ENCODE data around the gene UGT2A1. TPM values are rescaled to one million over a fixed set of nuclear protein-coding genes. Genes with fewer than 3 reads are reported as not detected.

The UGT2A1 gene
- polyA plus RNA-seq, 1 donor (not counting 4 experiments of a cell fraction or from before 2014, with no cell fraction given) = not detected

- Histone ChIP-seq H3K9ac (ENCODE audit: control insufficient read depth, extremely low read depth, insufficient read depth, low read length) (no peak overlapping the region), H3K9me1 (ENCODE audit: control insufficient read depth, extremely low read depth, insufficient read depth, low read length) (no peaks in the 10 kb centered on the region), H3K4me3 (ENCODE audit: control insufficient read depth in 2 of 3, extremely low read depth in 1 of 3, insufficient read depth in 2 of 3, low read depth in 1 of 3, low read length in 3 of 3) (no peak overlapping the region), H3K79me2 (ENCODE audit: control insufficient read depth, insufficient read depth, low read length) (no peaks in the 10 kb centered on the region), H2AFZ (ENCODE audit: control insufficient read depth, low read length) (no peak overlapping the region), H3K27me3 (ENCODE audit: control insufficient read depth, extremely low read depth, insufficient read depth, low read length) (no peaks in the 10 kb centered on the region), H3K27ac (ENCODE audit: control insufficient read depth, insufficient read depth, low read length) (no peak overlapping the region), H3K36me3 (ENCODE audit: control insufficient read depth in 2 of 2, extremely low read depth in 1 of 2, insufficient read depth in 2 of 2, low read length in 2 of 2) (no peaks in the 10 kb centered on the region), H4K20me1 (ENCODE audit: control insufficient read depth, extremely low read depth, insufficient read depth, low read length) (no peaks in the 10 kb centered on the region), H3K9me3 (ENCODE audit: control insufficient read depth, low read depth, low read length) (peaks cover 3% of the 10 kb centered on the region), H3K4me2 (ENCODE audit: control insufficient read depth, extremely low read depth, insufficient read depth, low read depth, low read length) (no peak overlapping the region), H3K4me1 (ENCODE audit: control insufficient read depth, extremely low read depth, insufficient read depth, low read length) (peaks cover 6% of the 10 kb centered on the region)
- DNase-seq (ENCODE audit: low read depth, low spot score) = no peak
- no peak for FAIRE-seq
- TF ChIP-seq EZH2 (IDR thresholded peaks at IDR 0.05; ENCODE audit: low read length) (no peak), CTCF (optimal IDR thresholded peaks at IDR 0.05 in 1 of 3, IDR thresholded peaks at IDR 0.05 in 1 of 3, conservative IDR thresholded peaks at IDR 0.05 in 1 of 3; ENCODE audit: extremely low read depth in 1 of 3, insufficient read depth in 2 of 3, low read length in 3 of 3) (no peak)
- dilution Hi-C loops (cut with MboI; ENCODE audit: extremely low pct_ligation_motif_present, low sequenced_read_pairs) = no loop called here
Measured at GRCh38 chr4:69701696-69702095, 48.6 kb upstream of the UGT2A1 start.

- Histone ChIP-seq H3K9me1 (ENCODE audit: control insufficient read depth, extremely low read depth, insufficient read depth, low read length) (no peaks in the 10 kb centered on the region), H3K27me3 (ENCODE audit: control insufficient read depth, extremely low read depth, insufficient read depth, low read length) (no peaks in the 10 kb centered on the region), H3K9me3 (ENCODE audit: control insufficient read depth, low read depth, low read length) (peaks cover 3% of the 10 kb centered on the region), H3K27ac (ENCODE audit: control insufficient read depth, insufficient read depth, low read length) (peak overlapping the region; percentile 64), H3K4me1 (ENCODE audit: control insufficient read depth, extremely low read depth, insufficient read depth, low read length) (peaks cover 6% of the 10 kb centered on the region), H3K4me2 (ENCODE audit: control insufficient read depth, extremely low read depth, insufficient read depth, low read depth, low read length) (no peak overlapping the region), H4K20me1 (ENCODE audit: control insufficient read depth, extremely low read depth, insufficient read depth, low read length) (no peaks in the 10 kb centered on the region), H3K36me3 (ENCODE audit: control insufficient read depth in 2 of 2, extremely low read depth in 1 of 2, insufficient read depth in 2 of 2, low read length in 2 of 2) (no peaks in the 10 kb centered on the region), H3K79me2 (ENCODE audit: control insufficient read depth, insufficient read depth, low read length) (no peaks in the 10 kb centered on the region), H3K9ac (ENCODE audit: control insufficient read depth, extremely low read depth, insufficient read depth, low read length) (peak overlapping the region; percentile 7), H3K4me3 (ENCODE audit: control insufficient read depth in 2 of 3, extremely low read depth in 1 of 3, insufficient read depth in 2 of 3, low read depth in 1 of 3, low read length in 3 of 3) (no peak overlapping the region), H2AFZ (ENCODE audit: control insufficient read depth, low read length) (peak overlapping the region; percentile 45)
- FAIRE-seq = peak; percentile 5
- dilution Hi-C loops (cut with MboI; ENCODE audit: extremely low pct_ligation_motif_present, low sequenced_read_pairs) = no loop called here
- TF ChIP-seq EZH2 (IDR thresholded peaks at IDR 0.05; ENCODE audit: low read length) = no peak
- no peak for TF ChIP-seq CTCF (optimal IDR thresholded peaks at IDR 0.05 in 1 of 3, IDR thresholded peaks at IDR 0.05 in 1 of 3, conservative IDR thresholded peaks at IDR 0.05 in 1 of 3; ENCODE audit: extremely low read depth in 1 of 3, insufficient read depth in 2 of 3, low read length in 3 of 3)
- DNase-seq (ENCODE audit: low read depth, low spot score) = peak; percentile 69
Measured at GRCh38 chr4:69697536-69698242, 44.6 kb upstream of the UGT2A1 start.

Measured in keratinocyte (primary cell).